ENCODE data around the gene RFX2. TPM values are rescaled to one million over a fixed set of nuclear protein-coding genes. Genes with fewer than 3 reads are reported as not detected.
"Not testable (repeated sequence)": the region's sequence is repeated elsewhere in the genome, so short reads cannot be mapped to it uniquely, and the experiment has no call there.

Gene RFX2
- total RNA-seq, 4 donors from 2014 or later, result 0.31 to 10.5 (median 2.2) TPM

- ATAC-seq, result no peak
- Histone ChIP-seq H3K27ac (peak overlapping the region in 2 of 4 donors; percentile 20 to 29), H3K9me3 (no peaks in the 10 kb centered on the region), H3K36me3 (no peaks in the 10 kb centered on the region), H3K4me1 (peaks cover 65 to 66% of the 10 kb centered on the region in 2 donors), H3K4me3 (peak overlapping the region in 1 of 4 donors; percentile 11), H3K27me3 (no peaks in the 10 kb centered on the region)
- DNase-seq, result peak in 1 of 2 donors; percentile 23
- intact Hi-C loops (cut with DNase I; ENCODE audit: low total_unique reads), result no loop called here
- in situ Hi-C loops (cut with MboI; ENCODE audit: low sequenced_read_pairs in 4 of 4), result no loop called here
- no peak for TF ChIP-seq CTCF (IDR thresholded peaks at IDR 0.05 in 4 of 5, conservative IDR thresholded peaks at IDR 0.05 in 1 of 5)
- no peak for TF ChIP-seq POLR2A (IDR thresholded peaks at IDR 0.05)
Observed at GRCh38 chr19:5961969-5962945, 148.0 kb downstream of the RFX2 start.

GRCh38 chr19:5961641-5961968 lies 148.7 kb downstream of the RFX2 start:
- H3K27me3 ChIP-seq; ATAC-seq; DNase-seq; H3K9me3 ChIP-seq; H3K4me3 ChIP-seq; H3K36me3 ChIP-seq; in situ Hi-C loops (cut with MboI; ENCODE audit: low sequenced_read_pairs in 4 of 4); intact Hi-C loops (cut with DNase I; ENCODE audit: low total_unique reads): not testable (repeated sequence)
- Histone ChIP-seq H3K4me1 (peaks cover 60 to 64% of the 10 kb centered on the region in 2 donors), H3K27ac (peak overlapping the region in 1 of 4 donors; percentile 20)

- peaks cover 53 to 61% of the 10 kb centered on the region in 2 donors for H3K4me1 ChIP-seq
- no peak for ATAC-seq
- DNase-seq, result no peak
Observed at GRCh38 chr19:5960005-5961001, 150.0 kb downstream of the RFX2 start.

GRCh38 chr19:5959260-5960004 lies 150.9 kb downstream of the RFX2 start:
- in situ Hi-C loops (cut with MboI; ENCODE audit: low sequenced_read_pairs in 4 of 4), result no loop called here
- H3K27me3 ChIP-seq, result no peaks in the 10 kb centered on the region
- no peaks in the 10 kb centered on the region for H3K9me3 ChIP-seq
- H3K4me1 ChIP-seq, result peaks cover 60 to 70% of the 10 kb centered on the region in 2 donors
- intact Hi-C loops (cut with DNase I; ENCODE audit: low total_unique reads), result no loop called here
- no peaks in the 10 kb centered on the region for H3K36me3 ChIP-seq
- no peak for TF ChIP-seq POLR2A (IDR thresholded peaks at IDR 0.05)
- TF ChIP-seq CTCF (IDR thresholded peaks at IDR 0.05 in 4 of 5, conservative IDR thresholded peaks at IDR 0.05 in 1 of 5), result no peak
- no peak for DNase-seq
- no peak overlapping the region for H3K27ac ChIP-seq
- no peak overlapping the region for H3K4me3 ChIP-seq
- no peak for ATAC-seq

More at GRCh38 chr19:5960005-5961001, 150.0 kb downstream of the RFX2 start:
- in situ Hi-C loops (cut with MboI; ENCODE audit: low sequenced_read_pairs in 4 of 4), result no loop called here
- no peak for TF ChIP-seq CTCF (IDR thresholded peaks at IDR 0.05 in 4 of 5, conservative IDR thresholded peaks at IDR 0.05 in 1 of 5)
- TF ChIP-seq POLR2A (IDR thresholded peaks at IDR 0.05), result no peak
- Histone ChIP-seq H3K36me3 (no peaks in the 10 kb centered on the region), H3K27ac (no peak overlapping the region), H3K4me3 (no peak overlapping the region), H3K9me3 (no peaks in the 10 kb centered on the region), H3K27me3 (no peaks in the 10 kb centered on the region)
- intact Hi-C loops (cut with DNase I; ENCODE audit: low total_unique reads), result no loop called here

Data from gastrocnemius medialis (tissue), 4 donors.